ENCODE results near the gene FXYD4.
"Not testable (repeated sequence)": the region's sequence is repeated elsewhere in the genome, so short reads cannot be mapped to it uniquely, and the experiment has no call there.

The FXYD4 gene, protein sequence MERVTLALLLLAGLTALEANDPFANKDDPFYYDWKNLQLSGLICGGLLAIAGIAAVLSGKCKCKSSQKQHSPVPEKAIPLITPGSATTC

DNA sequence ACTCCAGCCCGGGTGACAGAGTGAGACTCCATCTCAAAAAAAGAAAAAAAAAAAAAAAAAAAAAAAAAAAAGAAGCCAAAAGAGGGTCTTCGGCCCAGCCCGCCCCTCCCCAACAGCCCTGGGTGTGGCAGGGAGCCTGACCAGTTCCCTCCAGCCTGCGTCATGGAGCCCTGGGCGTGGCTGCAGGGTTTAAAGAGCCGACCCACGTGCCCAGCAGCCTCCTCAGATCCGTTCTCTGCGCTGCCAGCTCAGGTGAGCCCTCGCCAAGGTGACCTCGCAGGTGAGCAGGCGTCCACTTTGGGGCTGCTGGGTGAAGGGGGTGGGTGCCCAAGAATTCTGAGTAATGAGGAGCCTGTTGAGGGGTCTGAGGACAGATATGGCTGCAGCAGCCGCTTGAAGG, at the start of gene FXYD4:
TSS of gene FXYD4 (plus strand) at position 219 of the 400 bp plus-strand sequence. CDS start 2,111 bp downstream, outside the sequence.
- Histone ChIP-seq H3K9me3 (ENCODE audit: control insufficient read depth, low read length) (no peaks in the 10 kb centered on the region), H3K9ac (ENCODE audit: low read length) (no peak within 1 kb of the TSS), H3K4me1 (ENCODE audit: control insufficient read depth, insufficient read depth, low read length) (no peaks in the 10 kb centered on the region), H3K4me3 (ENCODE audit: low read length) (no peak within 1 kb of the TSS), H3K36me3 (ENCODE audit: control insufficient read depth, insufficient read depth, low read length, severe bottlenecking) (no peaks in the 10 kb centered on the region), H3K27me3 (replicated peaks; ENCODE audit: control insufficient read depth, insufficient read depth, low read length) (no peaks in the 10 kb centered on the region)
- DNase-seq (ENCODE audit: low read depth), result no peak

DNA sequence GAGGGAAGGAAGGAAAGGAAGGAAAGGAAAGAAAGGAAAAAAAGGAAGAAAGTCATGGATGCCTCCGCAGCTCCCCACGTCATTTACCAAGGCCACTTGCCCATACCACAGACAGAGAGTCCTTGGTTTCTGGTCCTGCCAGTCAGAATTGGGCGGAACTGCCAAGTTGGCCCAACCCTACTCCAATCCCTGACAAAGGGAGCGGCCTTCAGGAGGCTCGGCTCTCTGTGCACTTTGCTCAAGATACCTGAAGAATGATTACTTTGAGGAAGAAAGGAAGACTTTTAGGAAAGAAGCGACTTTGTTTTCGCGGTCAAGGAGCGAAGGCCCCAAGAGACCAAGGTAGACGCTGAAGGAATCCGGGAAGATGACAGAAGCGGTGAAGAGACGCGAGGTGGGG, 49.1 kb upstream of the FXYD4 start:
- H3K4me3 ChIP-seq (ENCODE audit: low read length), result no peak overlapping the region

DNA sequence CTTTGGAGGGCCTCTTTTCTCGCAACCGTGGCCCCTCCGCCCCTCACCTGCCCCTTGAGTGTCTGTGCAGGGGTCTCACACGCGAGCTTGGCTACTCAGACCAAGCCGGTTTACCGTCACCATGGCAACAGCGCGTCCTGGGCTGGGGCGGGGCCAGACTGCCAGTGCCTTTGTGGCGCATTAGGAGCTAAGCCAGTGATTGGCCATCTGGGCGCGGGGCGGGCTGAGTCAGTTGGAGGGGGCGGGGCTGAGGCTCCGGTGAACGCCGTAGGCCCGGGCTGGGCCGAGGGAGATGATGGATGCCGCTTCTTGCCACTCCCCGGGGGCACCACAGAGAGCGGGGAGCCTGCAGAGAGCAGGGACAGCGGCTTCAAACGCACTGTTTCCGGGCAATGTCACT, 48.7 kb upstream of the FXYD4 start:
- no peaks in the 10 kb centered on the region for H3K36me3 ChIP-seq (ENCODE audit: control insufficient read depth, insufficient read depth, low read length, severe bottlenecking)
- no peak overlapping the region for H3K4me3 ChIP-seq (ENCODE audit: low read length)
- peaks cover 33% of the 10 kb centered on the region for H3K27me3 ChIP-seq (replicated peaks; ENCODE audit: control insufficient read depth, insufficient read depth, low read length)
- no peak overlapping the region for H3K9ac ChIP-seq (ENCODE audit: low read length)
- H3K9me3 ChIP-seq (ENCODE audit: control insufficient read depth, low read length), result no peaks in the 10 kb centered on the region
- no peaks in the 10 kb centered on the region for H3K4me1 ChIP-seq (ENCODE audit: control insufficient read depth, insufficient read depth, low read length)
- peak; percentile 78 for DNase-seq (ENCODE audit: low read depth)

More for the DNA sequence above, 49.1 kb upstream of the FXYD4 start:
- DNase-seq (ENCODE audit: low read depth), result no peak
- Histone ChIP-seq H3K36me3 (ENCODE audit: control insufficient read depth, insufficient read depth, low read length, severe bottlenecking) (no peaks in the 10 kb centered on the region), H3K4me1 (ENCODE audit: control insufficient read depth, insufficient read depth, low read length) (no peaks in the 10 kb centered on the region), H3K27me3 (replicated peaks; ENCODE audit: control insufficient read depth, insufficient read depth, low read length) (peaks cover 29% of the 10 kb centered on the region), H3K9me3 (ENCODE audit: control insufficient read depth, low read length) (no peaks in the 10 kb centered on the region), H3K9ac (ENCODE audit: low read length) (no peak overlapping the region)

DNA sequence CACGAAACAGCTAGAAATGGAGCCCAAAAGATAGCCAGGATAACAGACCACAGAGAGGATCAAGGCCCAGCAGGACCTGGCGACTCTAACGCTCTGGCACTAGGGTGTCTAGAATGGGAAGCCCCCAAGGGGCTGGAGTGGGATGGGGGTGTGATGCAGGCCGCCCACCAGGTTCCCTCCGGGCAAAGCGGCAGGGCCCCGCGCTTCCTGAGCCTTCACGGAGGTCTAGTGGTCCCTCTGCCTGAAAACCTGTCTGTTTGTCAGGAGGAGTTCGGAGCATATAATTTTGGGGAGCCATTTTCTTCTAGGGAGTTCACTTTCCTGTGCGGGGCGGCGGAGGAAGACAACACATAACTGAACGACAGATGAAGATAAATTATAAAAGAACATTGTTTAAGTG, 48.2 kb upstream of the FXYD4 start:
- no peak for DNase-seq (ENCODE audit: low read depth)
- H3K4me3 ChIP-seq (ENCODE audit: low read length), result no peak overlapping the region

DNA sequence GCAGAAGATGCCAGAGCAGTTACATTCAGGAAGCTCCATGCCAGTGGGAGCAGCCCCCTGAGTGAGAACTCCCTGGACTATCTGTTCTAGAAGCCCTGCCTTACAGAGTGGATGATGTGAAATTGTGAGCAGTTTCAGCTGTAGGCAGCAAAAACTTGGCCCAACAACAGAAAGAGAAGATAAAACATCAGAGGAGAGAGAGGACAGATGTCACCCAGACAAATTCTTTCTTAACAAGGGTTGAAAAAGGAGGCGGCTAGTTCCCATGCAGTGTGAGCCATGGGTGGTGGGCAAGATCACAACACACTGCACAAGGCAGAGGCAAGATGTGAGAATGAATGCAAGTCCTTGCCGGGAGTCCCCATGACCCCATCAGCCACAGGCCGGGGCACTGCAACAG, 46.6 kb upstream of the FXYD4 start:
- peaks cover 30% of the 10 kb centered on the region for H3K27me3 ChIP-seq (replicated peaks; ENCODE audit: control insufficient read depth, insufficient read depth, low read length)
- H3K4me1 ChIP-seq (ENCODE audit: control insufficient read depth, insufficient read depth, low read length), result no peaks in the 10 kb centered on the region
- H3K9ac ChIP-seq (ENCODE audit: low read length), result no peak overlapping the region
- no peak for DNase-seq (ENCODE audit: low read depth)
- H3K9me3 ChIP-seq (ENCODE audit: control insufficient read depth, low read length), result no peaks in the 10 kb centered on the region
- H3K36me3 ChIP-seq (ENCODE audit: control insufficient read depth, insufficient read depth, low read length, severe bottlenecking), result no peaks in the 10 kb centered on the region
- no peak overlapping the region for H3K4me3 ChIP-seq (ENCODE audit: low read length)

More for the DNA sequence above, 48.2 kb upstream of the FXYD4 start:
- H3K4me1 ChIP-seq (ENCODE audit: control insufficient read depth, insufficient read depth, low read length), result no peaks in the 10 kb centered on the region
- no peaks in the 10 kb centered on the region for H3K9me3 ChIP-seq (ENCODE audit: control insufficient read depth, low read length)
- H3K36me3 ChIP-seq (ENCODE audit: control insufficient read depth, insufficient read depth, low read length, severe bottlenecking), result no peaks in the 10 kb centered on the region
- peaks cover 38% of the 10 kb centered on the region for H3K27me3 ChIP-seq (replicated peaks; ENCODE audit: control insufficient read depth, insufficient read depth, low read length)
- no peak overlapping the region for H3K9ac ChIP-seq (ENCODE audit: low read length)

DNA sequence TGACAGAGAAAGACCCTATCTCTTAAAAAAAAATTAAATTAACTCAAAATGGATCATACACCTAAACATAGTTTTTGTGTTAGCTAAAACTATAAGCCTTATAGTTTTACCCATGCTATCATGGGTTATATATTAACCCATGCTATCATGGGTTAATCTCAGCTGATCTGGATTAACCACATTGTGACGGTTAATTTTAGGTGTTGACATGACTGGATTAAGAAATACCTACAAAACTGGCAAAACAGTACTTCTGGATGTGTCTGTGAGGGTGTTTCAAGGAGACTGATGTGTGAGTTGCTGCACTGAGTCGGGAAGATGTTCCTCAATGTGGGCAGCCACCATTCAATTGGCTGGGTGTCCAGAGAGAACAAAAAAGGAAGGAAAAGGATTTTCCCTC, 44.3 kb upstream of the FXYD4 start:
- Histone ChIP-seq H3K9me3 (ENCODE audit: control insufficient read depth, low read length) (no peaks in the 10 kb centered on the region), H3K27me3 (replicated peaks; ENCODE audit: control insufficient read depth, insufficient read depth, low read length) (peaks cover 30% of the 10 kb centered on the region), H3K4me1 (ENCODE audit: control insufficient read depth, insufficient read depth, low read length) (no peaks in the 10 kb centered on the region), H3K9ac (ENCODE audit: low read length) (no peak overlapping the region), H3K4me3 (ENCODE audit: low read length) (no peak overlapping the region), H3K36me3 (ENCODE audit: control insufficient read depth, insufficient read depth, low read length, severe bottlenecking) (no peaks in the 10 kb centered on the region)
- no peak for DNase-seq (ENCODE audit: low read depth)

DNA sequence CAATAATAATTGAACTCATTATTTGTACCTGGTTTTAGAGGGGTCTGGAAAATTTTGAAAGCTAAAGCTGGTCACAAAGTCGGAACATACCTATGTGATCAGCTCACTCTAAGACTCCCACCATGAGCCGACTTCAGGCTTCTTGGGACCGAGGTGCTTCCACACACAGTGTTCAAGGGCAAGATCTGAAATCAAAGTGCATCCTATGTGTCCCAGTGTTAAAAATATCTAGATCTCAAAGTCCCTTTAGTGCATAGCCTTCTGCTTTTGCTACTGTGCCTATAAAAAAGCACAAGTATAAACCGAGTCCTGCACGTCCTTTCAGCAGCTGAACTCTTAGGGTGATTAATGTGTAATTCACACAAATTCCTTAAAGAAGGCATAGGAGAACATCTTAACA, 43.5 kb upstream of the FXYD4 start:
- peaks cover 26% of the 10 kb centered on the region for H3K27me3 ChIP-seq (replicated peaks; ENCODE audit: control insufficient read depth, insufficient read depth, low read length)
- H3K4me3 ChIP-seq (ENCODE audit: low read length), result no peak overlapping the region
- no peak for DNase-seq (ENCODE audit: low read depth)
- H3K4me1 ChIP-seq (ENCODE audit: control insufficient read depth, insufficient read depth, low read length), result no peaks in the 10 kb centered on the region
- H3K9me3 ChIP-seq (ENCODE audit: control insufficient read depth, low read length), result no peaks in the 10 kb centered on the region
- H3K9ac ChIP-seq (ENCODE audit: low read length), result no peak overlapping the region
- no peaks in the 10 kb centered on the region for H3K36me3 ChIP-seq (ENCODE audit: control insufficient read depth, insufficient read depth, low read length, severe bottlenecking)

DNA sequence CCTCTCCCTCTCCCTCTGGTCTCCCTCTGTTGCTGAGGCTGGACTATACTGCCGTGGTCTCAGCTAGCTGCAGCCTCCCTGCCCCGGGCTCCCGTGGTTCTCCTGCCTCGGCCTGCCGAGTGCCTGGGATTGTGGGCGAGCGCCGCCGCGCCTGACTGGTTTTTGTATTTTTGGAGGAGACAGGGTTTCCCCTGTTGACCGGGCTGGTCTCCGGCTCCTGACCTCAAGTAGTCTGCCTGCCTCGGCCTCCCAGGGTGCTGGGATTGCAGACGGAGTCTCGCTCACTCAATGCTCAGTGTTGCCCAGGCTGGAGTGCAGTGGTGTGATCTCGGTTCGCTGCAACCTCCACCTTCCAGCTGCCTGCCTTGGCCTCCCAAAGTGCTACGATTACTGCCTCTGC, 42.6 kb upstream of the FXYD4 start:
- not testable (repeated sequence) for H3K4me1 ChIP-seq (ENCODE audit: control insufficient read depth, insufficient read depth, low read length); H3K4me3 ChIP-seq (ENCODE audit: low read length); H3K9me3 ChIP-seq (ENCODE audit: control insufficient read depth, low read length); H3K36me3 ChIP-seq (ENCODE audit: control insufficient read depth, insufficient read depth, low read length, severe bottlenecking); H3K9ac ChIP-seq (ENCODE audit: low read length); DNase-seq (ENCODE audit: low read depth)
- H3K27me3 ChIP-seq (replicated peaks; ENCODE audit: control insufficient read depth, insufficient read depth, low read length), result peaks cover 26% of the 10 kb centered on the region

DNA sequence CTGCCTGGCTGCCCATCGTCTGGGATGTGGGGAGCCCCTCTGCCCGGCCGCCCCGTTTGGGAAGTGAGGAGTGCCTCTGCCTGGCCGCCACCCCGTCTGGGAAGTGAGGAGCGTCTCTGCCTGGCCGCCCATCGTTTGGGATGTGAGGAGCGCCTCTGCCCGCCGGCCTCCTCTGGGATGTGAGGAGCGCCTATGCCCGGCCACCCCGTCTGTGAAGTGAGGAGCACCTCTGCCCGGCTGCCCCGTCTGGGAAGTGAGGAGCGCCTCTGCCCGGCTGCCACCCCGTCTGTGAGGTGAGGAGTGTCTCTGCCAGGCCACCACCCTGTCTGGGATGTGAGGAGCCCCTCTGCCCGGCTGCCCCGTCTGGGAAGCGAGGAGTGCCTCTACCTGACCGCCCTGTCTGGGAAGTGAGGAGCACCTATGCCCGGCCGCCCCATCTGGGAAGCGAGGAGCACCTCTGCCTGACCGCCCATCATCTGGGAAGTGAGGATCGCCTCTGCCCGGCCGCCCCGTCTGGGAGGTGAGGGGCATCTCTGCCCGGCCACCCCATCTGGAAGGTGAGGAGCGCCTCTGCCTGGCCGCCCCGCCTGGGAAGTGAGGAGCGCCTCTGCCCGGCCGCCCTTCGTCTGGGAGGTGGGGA, 42.1 kb upstream of the FXYD4 start:
- not testable (repeated sequence) for H3K4me3 ChIP-seq (ENCODE audit: low read length)

DNA sequence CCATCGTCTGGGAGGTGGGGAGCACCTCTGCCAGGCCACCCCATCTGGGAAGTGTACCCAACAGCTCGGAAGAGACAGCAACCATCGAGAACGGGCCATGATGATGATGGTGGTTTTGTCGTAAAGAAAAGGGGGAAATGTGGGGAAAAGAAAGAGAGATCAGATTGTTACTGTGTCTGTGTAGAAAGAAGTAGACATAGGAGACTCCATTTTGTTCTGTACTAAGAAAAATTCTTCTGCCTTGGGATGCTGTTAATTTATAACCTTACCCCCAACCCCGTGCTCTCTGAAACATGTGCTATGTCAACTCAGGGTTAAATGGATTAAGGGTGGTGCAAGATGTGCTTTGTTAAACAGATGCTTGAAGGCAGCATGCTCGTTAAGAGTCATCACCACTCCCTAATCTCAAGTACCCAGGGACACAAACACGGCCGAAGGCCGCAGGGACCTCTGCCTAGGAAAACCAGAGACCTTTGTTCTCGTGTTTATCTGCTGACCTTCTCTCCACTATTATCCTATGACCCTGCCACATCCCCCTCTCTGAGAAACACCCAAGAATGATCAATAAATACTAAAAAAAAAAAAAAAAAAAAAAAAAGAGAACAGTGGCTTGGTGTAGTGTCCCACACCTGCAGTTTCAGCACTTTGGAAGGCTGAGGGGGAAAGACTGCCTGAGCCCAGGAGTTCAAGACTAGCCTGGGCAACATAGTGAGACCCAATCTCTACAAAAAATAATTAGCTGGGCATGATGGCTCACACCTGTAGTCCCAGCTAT, 41.2 kb upstream of the FXYD4 start:
- not testable (repeated sequence) for H3K9ac ChIP-seq (ENCODE audit: low read length); H3K9me3 ChIP-seq (ENCODE audit: control insufficient read depth, low read length); H3K36me3 ChIP-seq (ENCODE audit: control insufficient read depth, insufficient read depth, low read length, severe bottlenecking); H3K4me1 ChIP-seq (ENCODE audit: control insufficient read depth, insufficient read depth, low read length); DNase-seq (ENCODE audit: low read depth); H3K4me3 ChIP-seq (ENCODE audit: low read length)
- peaks cover 26% of the 10 kb centered on the region for H3K27me3 ChIP-seq (replicated peaks; ENCODE audit: control insufficient read depth, insufficient read depth, low read length)

More for the DNA sequence above, 42.1 kb upstream of the FXYD4 start:
- H3K27me3 ChIP-seq (replicated peaks; ENCODE audit: control insufficient read depth, insufficient read depth, low read length), result peaks cover 26% of the 10 kb centered on the region
- not testable (repeated sequence) for H3K9me3 ChIP-seq (ENCODE audit: control insufficient read depth, low read length); H3K4me1 ChIP-seq (ENCODE audit: control insufficient read depth, insufficient read depth, low read length); DNase-seq (ENCODE audit: low read depth); H3K36me3 ChIP-seq (ENCODE audit: control insufficient read depth, insufficient read depth, low read length, severe bottlenecking); H3K9ac ChIP-seq (ENCODE audit: low read length)

DNA sequence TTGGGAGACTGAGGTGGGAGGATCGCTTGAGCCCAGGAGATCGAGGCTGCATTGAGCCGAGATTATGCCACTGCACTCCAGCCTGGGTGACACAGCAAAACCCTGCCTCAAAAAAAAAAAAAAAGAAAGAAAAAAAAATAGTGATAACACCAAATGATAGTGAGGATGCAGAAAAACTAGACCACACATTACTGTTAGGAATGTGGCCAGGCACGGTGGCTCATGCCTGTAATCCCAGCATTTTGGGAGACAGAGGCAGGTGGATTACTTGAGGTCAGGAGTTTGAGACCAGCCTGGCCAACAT, 40.7 kb upstream of the FXYD4 start:
- H3K4me3 ChIP-seq (ENCODE audit: low read length); H3K4me1 ChIP-seq (ENCODE audit: control insufficient read depth, insufficient read depth, low read length); DNase-seq (ENCODE audit: low read depth); H3K36me3 ChIP-seq (ENCODE audit: control insufficient read depth, insufficient read depth, low read length, severe bottlenecking); H3K9me3 ChIP-seq (ENCODE audit: control insufficient read depth, low read length); H3K9ac ChIP-seq (ENCODE audit: low read length): not testable (repeated sequence)
- peaks cover 22% of the 10 kb centered on the region for H3K27me3 ChIP-seq (replicated peaks; ENCODE audit: control insufficient read depth, insufficient read depth, low read length)
